GM12875 (cell line): ENCODE data around the gene MYO19.
"Not testable (repeated sequence)": the region's sequence is repeated elsewhere in the genome, so short reads cannot be mapped to it uniquely, and the experiment has no call there.

Source experiments
- H3K4me3 ChIP-seq: one replicate; pipeline ENCODE4 v1.5.1; 2011; ENCODE audit warnings: low read depth, low read length, control low read depth
- CTCF ChIP-seq: IDR thresholded peaks from 2 replicates; pipeline ENCODE4 v1.5.1; 2011; ENCODE audit warnings: low read depth, mild to moderate bottlenecking, control low read depth, inconsistent platforms, low read length, moderate library complexity, borderline replicate concordance; ENCODE audit not compliant: insufficient read depth

The MYO19 gene

GRCh38 chr17:36515837-36516236 lies 18.8 kb downstream of the MYO19 start:
- H3K4me3 ChIP-seq: no peak overlapping the region
- no peak for TF ChIP-seq CTCF

GRCh38 chr17:36514856-36515255 lies 19.8 kb downstream of the MYO19 start:
- no peak overlapping the region for H3K4me3 ChIP-seq
- TF ChIP-seq CTCF: no peak

- TF ChIP-seq CTCF: no peak
- H3K4me3 ChIP-seq: no peak overlapping the region
These were observed 22.0 kb downstream of the MYO19 start for GRCh38 chr17:36512641-36513040.

GRCh38 chr17:36511216-36511615 lies 23.5 kb downstream of the MYO19 start:
- no peak overlapping the region for H3K4me3 ChIP-seq
- TF ChIP-seq CTCF: no peak

- H3K4me3 ChIP-seq: no peak overlapping the region
- TF ChIP-seq CTCF: no peak
These were observed 24.0 kb downstream of the MYO19 start for GRCh38 chr17:36510636-36511035.

GRCh38 chr17:36509272-36509985 lies 25.2 kb downstream of the MYO19 start:
- no peak overlapping the region for H3K4me3 ChIP-seq
- no peak for TF ChIP-seq CTCF

- not testable (repeated sequence) for H3K4me3 ChIP-seq
These were observed 26.2 kb downstream of the MYO19 start for GRCh38 chr17:36508439-36508838.
